GM12864 (cell line): ENCODE measurements around the gene NRXN2.

Experiments
- DNase-seq: peaks from one replicate; pipeline ENCODE4 v3.0.0-alpha.2; 2011; ENCODE audit warnings: low read depth
- H3K4me3 ChIP-seq: 2 replicates; pipeline ENCODE4 v1.5.1; 2011; ENCODE audit warnings: mild to moderate bottlenecking, low read depth, low read length, control low read depth
- TF ChIP-seq, protein P1 (sequence below): IDR thresholded peaks from 2 replicates; pipeline ENCODE4 v1.5.1; 2011; ENCODE audit warnings: low read depth, mild to moderate bottlenecking, moderate library complexity, low read length, control low read depth, inconsistent platforms; ENCODE audit errors: missing control alignments

NRXN2 gene

GRCh38 chr11:64637334-64638017, 85.5 kb downstream of the NRXN2 start:
- TF ChIP-seq, protein P1, sequence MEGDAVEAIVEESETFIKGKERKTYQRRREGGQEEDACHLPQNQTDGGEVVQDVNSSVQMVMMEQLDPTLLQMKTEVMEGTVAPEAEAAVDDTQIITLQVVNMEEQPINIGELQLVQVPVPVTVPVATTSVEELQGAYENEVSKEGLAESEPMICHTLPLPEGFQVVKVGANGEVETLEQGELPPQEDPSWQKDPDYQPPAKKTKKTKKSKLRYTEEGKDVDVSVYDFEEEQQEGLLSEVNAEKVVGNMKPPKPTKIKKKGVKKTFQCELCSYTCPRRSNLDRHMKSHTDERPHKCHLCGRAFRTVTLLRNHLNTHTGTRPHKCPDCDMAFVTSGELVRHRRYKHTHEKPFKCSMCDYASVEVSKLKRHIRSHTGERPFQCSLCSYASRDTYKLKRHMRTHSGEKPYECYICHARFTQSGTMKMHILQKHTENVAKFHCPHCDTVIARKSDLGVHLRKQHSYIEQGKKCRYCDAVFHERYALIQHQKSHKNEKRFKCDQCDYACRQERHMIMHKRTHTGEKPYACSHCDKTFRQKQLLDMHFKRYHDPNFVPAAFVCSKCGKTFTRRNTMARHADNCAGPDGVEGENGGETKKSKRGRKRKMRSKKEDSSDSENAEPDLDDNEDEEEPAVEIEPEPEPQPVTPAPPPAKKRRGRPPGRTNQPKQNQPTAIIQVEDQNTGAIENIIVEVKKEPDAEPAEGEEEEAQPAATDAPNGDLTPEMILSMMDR: no peak
- no peak overlapping the region for H3K4me3 ChIP-seq
- no peak for DNase-seq

DNA sequence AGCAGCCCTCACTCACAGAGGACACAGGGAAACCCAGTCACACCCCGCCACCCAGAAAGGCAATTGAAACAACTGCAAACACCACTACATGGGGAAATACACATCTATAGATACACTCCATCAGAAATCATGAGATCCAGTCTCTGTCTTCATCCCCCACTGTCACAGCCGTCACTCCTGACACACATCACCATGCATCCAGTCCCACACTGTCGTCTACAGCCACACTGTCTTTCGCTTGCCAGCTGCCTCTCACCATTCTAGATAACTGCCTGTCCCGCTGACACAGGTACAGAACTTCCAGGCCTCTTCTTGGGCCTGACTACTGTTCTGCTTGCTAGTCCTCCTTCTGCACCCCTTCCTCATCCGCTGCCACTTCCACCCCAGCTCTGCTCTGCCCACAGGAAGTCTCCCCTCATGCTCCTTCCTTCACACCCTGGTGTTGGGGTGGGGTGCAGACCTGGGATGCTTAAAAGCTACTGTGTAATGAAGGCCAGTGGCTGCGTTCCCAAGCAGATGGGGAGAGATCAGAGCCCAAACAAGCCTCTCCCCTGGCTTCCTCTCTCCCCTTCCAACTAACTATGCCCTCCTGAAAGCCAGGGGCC, 89.3 kb downstream of the NRXN2 start:
- no peak overlapping the region for H3K4me3 ChIP-seq
- TF ChIP-seq, protein P1: no peak
- DNase-seq: no peak

GRCh38 chr11:64632654-64633053, 90.3 kb downstream of the NRXN2 start:
- DNase-seq: no peak
- TF ChIP-seq, protein P1: no peak
- H3K4me3 ChIP-seq: no peak overlapping the region

- DNase-seq: no peak
- H3K4me3 ChIP-seq: no peak overlapping the region
- TF ChIP-seq, protein P1: no peak
These were observed 90.8 kb downstream of the NRXN2 start for GRCh38 chr11:64632237-64632636.

DNA sequence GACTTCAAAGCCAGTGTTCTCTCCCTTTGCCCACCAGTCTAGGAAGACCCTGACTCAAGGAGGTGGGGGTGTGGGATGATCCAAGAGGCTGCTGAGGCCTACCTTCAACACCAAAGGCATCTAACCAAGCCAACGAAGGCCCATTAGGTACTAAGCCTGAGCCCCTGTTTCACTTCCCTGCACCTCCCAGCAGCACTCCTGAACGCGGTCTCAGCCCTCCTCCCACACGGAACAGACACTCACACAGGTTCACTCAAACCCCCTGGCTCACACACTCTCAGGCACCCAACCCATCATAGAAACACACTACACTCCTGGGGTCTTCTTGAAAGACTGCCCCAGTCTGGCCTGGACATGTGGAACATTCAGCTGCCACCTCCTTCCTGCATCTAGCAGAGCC, 91.3 kb downstream of the NRXN2 start:
- no peak overlapping the region for H3K4me3 ChIP-seq
- TF ChIP-seq, protein P1: no peak
- no peak for DNase-seq

DNA sequence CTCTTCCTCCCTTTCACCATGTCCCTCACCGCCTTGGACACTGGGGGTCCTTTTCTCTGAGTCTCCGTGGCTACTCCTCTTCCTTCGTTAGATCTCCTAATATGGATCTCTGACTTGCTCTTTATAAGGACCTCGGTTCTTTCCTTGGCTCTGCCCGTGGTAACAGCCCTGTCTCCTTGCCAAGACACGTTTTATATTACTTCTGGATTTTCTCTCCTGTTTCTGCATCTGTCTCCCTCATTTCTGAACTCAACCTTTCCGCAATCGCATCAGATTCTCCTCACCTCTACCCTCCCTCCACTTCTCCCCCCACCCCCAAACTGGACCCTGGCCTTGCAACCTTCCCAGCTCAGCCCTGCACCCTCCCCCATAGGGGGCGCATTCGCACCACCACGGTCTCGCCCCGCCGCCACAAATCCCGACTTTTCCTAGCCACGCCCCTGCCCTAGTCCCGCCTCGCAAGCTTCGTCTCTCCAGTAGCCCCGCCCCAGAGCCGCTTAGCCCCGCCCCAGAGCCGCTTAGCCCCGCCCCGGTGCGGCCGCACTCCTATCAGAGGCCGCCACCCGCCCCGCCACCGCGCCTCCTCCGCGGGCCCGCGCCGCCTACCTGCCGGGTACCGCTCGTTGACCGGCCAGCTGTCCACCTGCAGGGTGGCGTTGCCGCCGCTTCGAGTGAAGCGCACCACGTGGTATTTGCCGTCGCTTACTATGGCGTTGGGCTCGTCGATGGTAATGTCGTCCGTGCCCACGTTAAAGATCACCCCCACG, 93.0 kb downstream of the NRXN2 start:
- TF ChIP-seq, protein P1: no peak
- DNase-seq: no peak
- H3K4me3 ChIP-seq: no peak overlapping the region
